ENCODE measurements around the gene CC2D2A.

The CC2D2A gene

GRCh38 chr4:15459706-15460105 is 10.0 kb upstream of the CC2D2A start:
- DNase-seq: no peak

- DNase-seq: no peak
Measured at GRCh38 chr4:15466596-15466995, 3.1 kb upstream of the CC2D2A start.

- no peak for DNase-seq
Measured at GRCh38 chr4:15470128-15470475, 420 bp downstream of the CC2D2A start.

GRCh38 chr4:15476396-15476795 is 6.7 kb downstream of the CC2D2A start:
- no peak for DNase-seq

- peak in 5 of 51 donors; percentile 19 to 44 (median 21) for DNase-seq
Measured at GRCh38 chr4:15478724-15479088, 9.0 kb downstream of the CC2D2A start.

- DNase-seq: peak; percentile 4 to 99 (median 60)
Measured at GRCh38 chr4:15479089-15479912, 9.6 kb downstream of the CC2D2A start.

GRCh38 chr4:15479913-15480185 is 10.2 kb downstream of the CC2D2A start:
- no peak for DNase-seq

- no peak for DNase-seq
Measured at GRCh38 chr4:15481961-15482745, 12.5 kb downstream of the CC2D2A start.

GRCh38 chr4:15482842-15483241 is 13.2 kb downstream of the CC2D2A start:
- no peak for DNase-seq

- no peak for DNase-seq
Measured at GRCh38 chr4:15488136-15488535, 18.5 kb downstream of the CC2D2A start.

GRCh38 chr4:15488658-15489470 is 19.2 kb downstream of the CC2D2A start:
- no peak for DNase-seq

GRCh38 chr4:15489551-15489950 is 19.9 kb downstream of the CC2D2A start:
- DNase-seq: no peak

- no peak for DNase-seq
Measured at GRCh38 chr4:15493411-15493810, 23.7 kb downstream of the CC2D2A start.

- no peak for DNase-seq
Measured at GRCh38 chr4:15495621-15496020, 25.9 kb downstream of the CC2D2A start.

- DNase-seq: no peak
Measured at GRCh38 chr4:15498356-15498755, 28.7 kb downstream of the CC2D2A start.

- DNase-seq: no peak
Measured at GRCh38 chr4:15500701-15501100, 31.0 kb downstream of the CC2D2A start.

- no peak for DNase-seq
Measured at GRCh38 chr4:15501941-15502340, 32.3 kb downstream of the CC2D2A start.

GRCh38 chr4:15502384-15502783 is 32.7 kb downstream of the CC2D2A start:
- DNase-seq: no peak

- DNase-seq: no peak
Measured at GRCh38 chr4:15504041-15504440, 34.4 kb downstream of the CC2D2A start.

GRCh38 chr4:15506464-15506863 is 36.8 kb downstream of the CC2D2A start:
- no peak for DNase-seq

- DNase-seq: no peak
Measured at GRCh38 chr4:15507679-15508078, 38.0 kb downstream of the CC2D2A start.

GRCh38 chr4:15510961-15511360 is 41.3 kb downstream of the CC2D2A start:
- DNase-seq: no peak
